BJ (cell line): ENCODE results near the gene CST8. TPM values are rescaled to one million over a fixed set of nuclear protein-coding genes. Genes with fewer than 3 reads are reported as not detected.

Experiments used
- CTCF ChIA-PET: fragments of 350-600 bp; formaldehyde crosslinking; extraction: SDS; loops from one replicate; lab custom pipeline; 2021; ENCODE audit warnings: antibody characterized with exemption, inconsistent platforms; lab: Yijun Ruan, JAX
- POLR2A ChIA-PET: fragments of 300-600 bp; sonication (Branson Sonifier 250); formaldehyde crosslinking; extraction: SDS; loops from one replicate; lab custom pipeline; 2021; ENCODE audit warnings: antibody characterized with exemption; lab: Charles Lee
- DNase-seq: peaks from one replicate; pipeline ENCODE4 v3.0.0-alpha.2; 2011; ENCODE audit warnings: low read depth
- H3K27me3 ChIP-seq: 2 replicates; pipeline ENCODE4 v1.6.0; 2011; ENCODE audit warnings: low read length; ENCODE audit not compliant: control insufficient read depth, insufficient read depth
- H3K36me3 ChIP-seq: 2 replicates; pipeline ENCODE4 v1.5.1; 2011; ENCODE audit warnings: low read length; ENCODE audit not compliant: control insufficient read depth, insufficient read depth
- H3K4me3 ChIP-seq: 2 replicates; pipeline ENCODE4 v1.5.1; 2011; ENCODE audit warnings: low read depth, mild to moderate bottlenecking, control low read depth, low read length
- polyA plus RNA-seq: library from polyadenylated mRNA; depleted of rRNA; stranded (reverse); fragments of >200 nt; gene quantifications from 2 replicates; pipeline ENCODE4 v1.2.3, GENCODE V29; 2011
- TF ChIP-seq, protein P1 (sequence below): IDR thresholded peaks from 2 replicates; pipeline ENCODE4 v1.5.1; 2011; ENCODE audit warnings: low read depth, mild to moderate bottlenecking, control low read depth, inconsistent platforms, low read length, moderate library complexity; ENCODE audit not compliant: insufficient read depth

CST8 gene
- polyA plus RNA-seq, 1 experiment = not detected

DNA sequence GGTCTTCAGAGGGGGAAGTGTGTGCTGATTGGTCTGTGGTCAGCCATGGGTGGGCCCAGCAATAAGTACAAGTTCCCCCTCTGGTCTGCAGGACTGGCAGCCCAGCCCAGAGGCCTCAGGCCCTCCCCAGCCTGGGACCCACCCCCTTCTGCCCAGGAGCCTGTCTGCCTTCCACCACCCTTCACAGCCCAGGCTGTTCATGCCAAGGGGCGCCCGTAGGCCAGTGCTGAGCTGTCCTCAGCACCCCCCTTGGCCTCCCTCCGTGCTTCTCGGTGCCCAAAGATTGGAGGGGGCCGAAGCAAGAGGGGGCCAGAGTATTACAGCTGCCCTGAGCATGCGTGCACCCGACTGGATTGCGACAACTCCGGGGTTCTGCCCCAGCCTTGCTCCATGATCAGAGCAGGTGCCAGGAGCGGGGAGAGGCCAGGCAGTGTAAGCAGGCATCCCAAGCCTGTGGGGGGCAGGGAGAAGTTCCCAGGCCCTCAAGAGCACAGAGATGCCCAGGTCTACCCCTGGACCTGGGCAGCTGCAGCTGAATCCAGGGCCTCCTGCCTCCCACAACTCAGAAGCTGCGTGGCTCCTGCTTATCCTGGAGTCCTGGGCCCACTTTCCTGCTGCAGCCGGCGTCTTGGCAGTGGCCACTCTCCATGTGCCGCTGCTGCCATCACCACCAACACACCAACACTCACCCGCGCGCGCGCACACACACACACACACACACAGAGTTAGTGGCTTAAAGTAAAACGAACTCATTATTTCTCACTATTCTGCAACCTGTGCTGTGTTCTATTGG is 44.1 kb downstream of the CST8 start:
- Histone ChIP-seq H3K4me3 (no peak overlapping the region), H3K27me3 (no peaks in the 10 kb centered on the region), H3K36me3 (no peaks in the 10 kb centered on the region)
- ChIA-PET POLR2A (no interaction called here), CTCF (no interaction called here)
- no peak for DNase-seq
- TF ChIP-seq, protein P1, sequence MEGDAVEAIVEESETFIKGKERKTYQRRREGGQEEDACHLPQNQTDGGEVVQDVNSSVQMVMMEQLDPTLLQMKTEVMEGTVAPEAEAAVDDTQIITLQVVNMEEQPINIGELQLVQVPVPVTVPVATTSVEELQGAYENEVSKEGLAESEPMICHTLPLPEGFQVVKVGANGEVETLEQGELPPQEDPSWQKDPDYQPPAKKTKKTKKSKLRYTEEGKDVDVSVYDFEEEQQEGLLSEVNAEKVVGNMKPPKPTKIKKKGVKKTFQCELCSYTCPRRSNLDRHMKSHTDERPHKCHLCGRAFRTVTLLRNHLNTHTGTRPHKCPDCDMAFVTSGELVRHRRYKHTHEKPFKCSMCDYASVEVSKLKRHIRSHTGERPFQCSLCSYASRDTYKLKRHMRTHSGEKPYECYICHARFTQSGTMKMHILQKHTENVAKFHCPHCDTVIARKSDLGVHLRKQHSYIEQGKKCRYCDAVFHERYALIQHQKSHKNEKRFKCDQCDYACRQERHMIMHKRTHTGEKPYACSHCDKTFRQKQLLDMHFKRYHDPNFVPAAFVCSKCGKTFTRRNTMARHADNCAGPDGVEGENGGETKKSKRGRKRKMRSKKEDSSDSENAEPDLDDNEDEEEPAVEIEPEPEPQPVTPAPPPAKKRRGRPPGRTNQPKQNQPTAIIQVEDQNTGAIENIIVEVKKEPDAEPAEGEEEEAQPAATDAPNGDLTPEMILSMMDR = no peak

DNA sequence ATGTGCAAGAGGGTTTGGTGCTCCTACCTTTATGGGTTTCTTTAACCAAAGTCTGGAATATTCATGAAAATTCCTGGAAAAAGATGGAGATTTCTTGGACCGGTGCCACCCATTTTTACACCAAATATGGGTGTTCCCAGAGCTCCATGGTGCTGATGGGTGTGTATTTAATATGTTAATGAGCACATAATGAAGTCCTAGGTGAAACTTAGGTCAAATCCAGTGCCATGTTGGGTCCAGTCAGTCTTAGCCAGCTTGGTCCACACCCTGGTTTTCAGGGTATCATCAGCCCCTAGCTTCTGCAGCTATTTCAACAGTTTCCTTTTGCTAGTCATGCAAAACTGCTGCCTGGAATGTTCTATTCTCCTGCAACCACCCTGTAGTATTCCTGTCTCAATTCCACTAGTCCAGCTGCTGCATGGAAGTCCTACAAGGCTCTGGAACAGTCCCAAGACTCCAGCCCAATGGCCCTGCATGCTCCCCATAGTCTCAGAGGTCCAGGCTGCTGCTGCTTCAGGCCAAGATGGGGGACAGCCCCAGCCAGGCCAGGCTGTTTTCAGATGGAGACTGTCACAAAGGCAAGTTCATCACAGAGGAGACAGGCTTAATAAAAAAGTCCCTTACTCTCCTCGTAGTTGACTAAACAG is 45.5 kb downstream of the CST8 start:
- Histone ChIP-seq H3K4me3 (no peak overlapping the region), H3K27me3 (no peaks in the 10 kb centered on the region), H3K36me3 (no peaks in the 10 kb centered on the region)
- TF ChIP-seq, protein P1 = no peak
- no peak for DNase-seq
- ChIA-PET POLR2A (no interaction called here), CTCF (no interaction called here)

DNA sequence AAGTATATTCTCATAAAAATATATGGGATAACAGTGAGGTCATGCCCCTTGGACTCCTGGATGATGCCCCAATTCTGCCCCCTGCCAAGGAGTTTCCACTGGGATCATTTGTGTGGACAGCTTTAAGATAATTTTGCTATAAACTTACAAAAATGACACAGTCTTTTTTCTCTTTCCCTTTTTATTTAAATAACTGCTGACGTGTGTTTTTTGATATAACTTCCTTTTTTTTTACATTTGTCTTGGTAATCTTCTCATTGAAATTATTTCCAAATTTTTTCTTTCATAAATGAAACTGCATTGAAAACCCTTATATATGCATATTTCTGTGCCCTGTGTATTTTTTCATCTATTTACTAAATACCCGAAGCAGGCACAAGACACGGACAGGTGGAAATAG is 46.1 kb downstream of the CST8 start:
- ChIA-PET CTCF (interaction anchor here (0.6 kb wide), 1 partner anchor 22 kb away, joined by 4 read pairs; no protein-coding TSS in a partner anchor), POLR2A (no interaction called here)
- no peak for DNase-seq
- no peaks in the 10 kb centered on the region for H3K36me3 ChIP-seq
- H3K27me3 ChIP-seq = no peaks in the 10 kb centered on the region
- H3K4me3 ChIP-seq = no peak overlapping the region
- TF ChIP-seq, protein P1 = no peak

DNA sequence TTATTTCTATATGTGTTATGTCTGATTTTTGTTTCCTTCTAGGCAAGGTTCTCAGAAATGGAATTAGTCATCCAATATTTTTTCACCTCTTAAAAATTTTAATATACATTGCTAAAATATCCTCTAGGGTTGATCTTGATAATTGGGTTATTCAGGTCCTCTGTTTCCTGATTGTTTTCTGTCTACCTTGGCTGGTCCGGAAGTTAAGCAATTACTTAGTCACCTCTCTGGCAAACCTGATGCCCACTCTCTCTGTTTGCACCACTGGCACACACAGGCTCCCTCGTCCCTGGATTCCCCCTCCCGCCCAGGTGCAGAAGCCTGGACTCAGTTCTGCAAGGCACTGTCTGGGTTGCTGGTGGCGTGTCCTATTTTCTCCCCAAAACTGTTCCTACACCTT is 49.7 kb downstream of the CST8 start:
- DNase-seq = no peak
- ChIA-PET POLR2A (no interaction called here), CTCF (interaction anchor here (0.5 kb wide), 1 partner anchor 746 kb away, joined by 3 read pairs; no protein-coding TSS in a partner anchor)
- Histone ChIP-seq H3K27me3 (no peaks in the 10 kb centered on the region), H3K36me3 (no peaks in the 10 kb centered on the region), H3K4me3 (no peak overlapping the region)
- TF ChIP-seq, protein P1 = no peak

DNA sequence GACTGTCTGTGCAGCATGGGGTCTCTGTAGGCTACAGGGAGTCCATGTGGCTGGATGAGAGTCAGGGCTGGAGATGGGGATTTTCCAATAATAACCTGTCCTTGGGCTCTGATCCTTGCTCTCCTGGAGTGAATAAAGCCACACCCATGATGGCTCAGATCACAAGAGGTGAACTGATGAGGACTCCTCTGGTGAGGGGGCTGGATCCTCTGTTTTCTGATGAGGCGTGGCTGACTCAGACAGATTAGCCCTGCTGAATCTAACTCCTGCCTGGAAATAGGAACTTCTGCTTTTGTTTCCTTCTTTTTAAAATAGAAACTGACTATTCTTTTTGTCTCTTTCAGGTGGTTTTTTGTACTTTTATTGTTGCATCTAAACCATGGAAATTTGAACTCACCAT is 50.4 kb downstream of the CST8 start:
- TF ChIP-seq, protein P1 = no peak
- H3K36me3 ChIP-seq = no peaks in the 10 kb centered on the region
- ChIA-PET CTCF (no interaction called here), POLR2A (no interaction called here)
- DNase-seq = no peak
- no peaks in the 10 kb centered on the region for H3K27me3 ChIP-seq
- H3K4me3 ChIP-seq = no peak overlapping the region
